ENCODE measurements around the gene IVD. TPM values are rescaled to one million over a fixed set of nuclear protein-coding genes. Genes with fewer than 3 reads are reported as not detected.
A peak's percentile ranks its signal among the peaks of the same experiment; 100 is the strongest.

The IVD gene
- total RNA-seq, 3 donors from 2014 or later, result 65.8 to 88.3 (median 74.8) TPM

GRCh38 chr15:40436892-40437751 is 31.5 kb downstream of the IVD start:
- TF ChIP-seq CTCF (IDR thresholded peaks at IDR 0.05), result no peak
- Histone ChIP-seq H3K4me1 (ENCODE audit: low read depth) (peaks cover 17% of the 10 kb centered on the region), H3K36me3 (ENCODE audit: low read depth) (no peaks in the 10 kb centered on the region), H3K4me3 (no peak overlapping the region), H3K9me3 (no peaks in the 10 kb centered on the region)
- DNase-seq, result no peak
- no peak for ATAC-seq
- intact Hi-C loops (cut with DNase I, micrococcal nuclease), result no loop called here

GRCh38 chr15:40437752-40438687 is 32.4 kb downstream of the IVD start:
- no peaks in the 10 kb centered on the region for H3K9me3 ChIP-seq
- TF ChIP-seq CTCF (IDR thresholded peaks at IDR 0.05), result no peak
- ATAC-seq (no peak), DNase-seq (no peak)
- no peaks in the 10 kb centered on the region for H3K36me3 ChIP-seq (ENCODE audit: low read depth)
- intact Hi-C loops (cut with DNase I, micrococcal nuclease), result no loop called here
- H3K4me1 ChIP-seq (ENCODE audit: low read depth), result peaks cover 25% of the 10 kb centered on the region
- no peak overlapping the region for H3K4me3 ChIP-seq

GRCh38 chr15:40438712-40439111 is 33.1 kb downstream of the IVD start:
- ATAC-seq (no peak), DNase-seq (no peak)
- H3K36me3 ChIP-seq (ENCODE audit: low read depth), result no peaks in the 10 kb centered on the region
- no peaks in the 10 kb centered on the region for H3K9me3 ChIP-seq
- H3K4me1 ChIP-seq (ENCODE audit: low read depth), result peaks cover 30% of the 10 kb centered on the region
- H3K4me3 ChIP-seq, result no peak overlapping the region
- intact Hi-C loops (cut with DNase I, micrococcal nuclease), result no loop called here
- no peak for TF ChIP-seq CTCF (IDR thresholded peaks at IDR 0.05)

- DNase-seq, result peak in 1 of 3 donors; percentile 49
- no peaks in the 10 kb centered on the region for H3K36me3 ChIP-seq (ENCODE audit: low read depth)
- intact Hi-C loops (cut with DNase I, micrococcal nuclease), result no loop called here
- H3K9me3 ChIP-seq, result no peaks in the 10 kb centered on the region
- TF ChIP-seq CTCF (IDR thresholded peaks at IDR 0.05), result no peak
- peak; percentile 5 for ATAC-seq
- H3K4me1 ChIP-seq (ENCODE audit: low read depth), result peaks cover 30% of the 10 kb centered on the region
- H3K4me3 ChIP-seq, result no peak overlapping the region
Measured at GRCh38 chr15:40439461-40439959, 33.9 kb downstream of the IVD start.

- no peaks in the 10 kb centered on the region for H3K9me3 ChIP-seq
- peak; percentile 25 for ATAC-seq
- no peak overlapping the region for H3K4me3 ChIP-seq
- DNase-seq, result peak in 2 of 3 donors; percentile 54 to 71
- peaks cover 35% of the 10 kb centered on the region for H3K4me1 ChIP-seq (ENCODE audit: low read depth)
- H3K36me3 ChIP-seq (ENCODE audit: low read depth), result no peaks in the 10 kb centered on the region
- TF ChIP-seq CTCF (IDR thresholded peaks at IDR 0.05), result no peak
- intact Hi-C loops (cut with DNase I, micrococcal nuclease), result no loop called here
Measured at GRCh38 chr15:40439960-40440742, 34.6 kb downstream of the IVD start.
